Spleen (tissue), 11 donors: ENCODE results near the gene FAT1. TPM values are rescaled to one million over a fixed set of nuclear protein-coding genes. Genes with fewer than 3 reads are reported as not detected.

ENCODE experiments used
- DNase-seq: peaks from one replicate; pipeline ENCODE4 v3.0.0-alpha.2; 2020
- H3K27ac ChIP-seq, 8 donors: fragments of 200-600 bp; sonication (generic) in 7 of 8; 1 replicate in 4 of 8; 2 replicates in 4 of 8; pipeline versions ENCODE4 v1.5.0 to v1.8.0; 2016 to 2021; ENCODE audit warnings: inconsistent platforms in 4 of 8, mild to moderate bottlenecking in 4 of 8, moderate library complexity in 1 of 8
- H3K27me3 ChIP-seq, 7 donors: fragments of 200-600 bp; sonication (generic) in 6 of 7; replicated peaks in 1 of 7; 1 replicate in 4 of 7; 2 replicates in 3 of 7; pipeline versions ENCODE4 v1.5.0 to v1.8.0; 2016 to 2021; ENCODE audit warnings: inconsistent platforms in 3 of 7, mild to moderate bottlenecking in 1 of 7
- H3K36me3 ChIP-seq, 6 donors: fragments of 200-600 bp; sonication (generic) in 5 of 6; 1 replicate in 4 of 6; 2 replicates in 2 of 6; pipeline versions ENCODE4 v1.5.0 to v1.8.0; 2016 to 2021; ENCODE audit warnings: inconsistent platforms in 2 of 6
- H3K4me1 ChIP-seq, 6 donors: fragments of 200-600 bp; sonication (generic) in 5 of 6; 1 replicate in 3 of 6; 2 replicates in 3 of 6; pipeline versions ENCODE4 v1.5.0 to v1.8.0; 2016 to 2021; ENCODE audit warnings: inconsistent platforms in 3 of 6
- H3K4me3 ChIP-seq, 8 donors: fragments of 200-600 bp; sonication (generic) in 7 of 8; 1 replicate in 4 of 8; 2 replicates in 4 of 8; pipeline versions ENCODE4 v1.5.0 to v1.8.0; 2016 to 2021; ENCODE audit warnings: inconsistent platforms in 4 of 8, mild to moderate bottlenecking in 4 of 8, moderate library complexity in 2 of 8
- H3K9me3 ChIP-seq, 8 donors: fragments of 200-600 bp; sonication (generic) in 7 of 8; 1 replicate in 4 of 8; 2 replicates in 4 of 8; pipeline versions ENCODE4 v1.5.0 to v1.8.0; 2016 to 2021; ENCODE audit warnings: inconsistent platforms in 4 of 8
- POLR2A ChIP-seq, 3 donors: fragments of 450-650 bp; IDR thresholded peaks; one replicate each; pipeline ENCODE4 v1.5.1; 2017; ENCODE audit warnings: antibody characterized with exemption in 3 of 3, mild to moderate bottlenecking in 1 of 3
- POLR2AphosphoS5 ChIP-seq, 3 donors: sonication (generic); formaldehyde crosslinking; IDR thresholded peaks; one replicate each; pipeline ENCODE4 v1.5.1; 2017; ENCODE audit warnings: antibody characterized with exemption in 3 of 3
- WGBS, 5 donors: extraction: QIAGEN DNeasy Blood & Tissue Kit in 3 of 5; methylation state at CpG; one replicate each; pipeline versions ENCODE4 v1.1.5 to v1.1.7; 2013 to 2018; 5-methylcytosine and 5-hydroxymethylcytosine counted together
- intact Hi-C: fragments of 100-400 bp; cut with DNase I; formaldehyde crosslinking; loops from one replicate; pipeline ENCODE4 v1.15.0; 2023; ENCODE audit warnings: low total_unique reads
- polyA plus RNA-seq, 3 donors: library from polyadenylated mRNA; stranded (reverse); fragments of 200-250 nt; gene quantifications; one replicate each; pipeline ENCODE4 v1.2.1, GENCODE V29; 2013
- total RNA-seq, 7 donors: library from RNA; depleted of rRNA in 3 of 7; stranded (reverse); fragments of >200 nt in 3 of 7; fragmentation: NEBNext Ultra II Directional in 4 of 7; extraction: Animal tissue kit (Norgen Biotek cat#: 25700) in 4 of 7; gene quantifications; one replicate each; pipeline versions ENCODE4 v1.1.0 to v1.2.1, GENCODE V29; 2016 to 2021
- TF ChIP-seq, protein P1 (sequence below), 11 experiments: fragments of 200-600 bp in 7 of 11; fragments of 450-650 bp in 4 of 11; sonication (generic) in 4 of 11; IDR thresholded peaks in 8 of 11; conservative IDR thresholded peaks in 3 of 11; 1 replicate in 7 of 11; 2 replicates in 4 of 11; pipeline versions ENCODE4 v1.4.0 to v1.8.0; 2016 to 2021; ENCODE audit warnings: antibody characterized with exemption in 11 of 11, inconsistent platforms in 4 of 11, mild to moderate bottlenecking in 1 of 11
- donor health status: healthy with polysubstance abuse.
- donor health status: DM: no; HTN: no; CAD: no; lungs with moderate emphysema.
- donor health status: DM: no; HTN: no; CAD: no.
- donor health status: Bipolar disorder and iron deficiency.
- donor health status: healthy.
- donor health status: DM: no; HTN: no; CAD: no.
- donor health status: DM: yes; HTN: yes; CAD: no.

FAT1 gene
- total and polyA plus RNA-seq, 10 donors: 0.87 to 20.0 (median 4.6) TPM

DNA sequence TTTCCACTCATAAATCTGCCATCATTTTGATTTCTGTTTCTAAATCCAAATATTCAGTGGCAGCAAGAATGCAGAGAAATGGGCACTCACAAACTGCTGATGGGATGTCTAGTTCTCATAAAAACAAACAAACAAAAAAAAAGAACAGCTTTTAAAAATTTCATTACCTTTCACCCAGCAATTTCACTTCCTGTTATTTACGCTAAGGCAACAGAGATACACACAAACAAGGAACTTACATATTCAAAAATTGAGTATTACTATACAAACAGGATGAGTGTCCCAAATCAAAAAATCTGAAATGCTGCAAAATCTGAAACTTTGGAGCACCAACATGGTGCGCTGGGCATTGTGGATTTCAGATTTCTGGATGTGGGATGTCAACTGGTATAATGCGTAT, 36.4 kb downstream of the FAT1 start:
- Histone ChIP-seq H3K9me3 (no peaks in the 10 kb centered on the region), H3K4me1 (no peaks in the 10 kb centered on the region), H3K27ac (no peak overlapping the region), H3K27me3 (no peaks in the 10 kb centered on the region), H3K4me3 (no peak overlapping the region), H3K36me3 (no peaks in the 10 kb centered on the region)
- TF ChIP-seq POLR2A (IDR thresholded peaks at IDR 0.05) (no peak), POLR2AphosphoS5 (IDR thresholded peaks at IDR 0.05) (no peak)
- TF ChIP-seq, protein P1, sequence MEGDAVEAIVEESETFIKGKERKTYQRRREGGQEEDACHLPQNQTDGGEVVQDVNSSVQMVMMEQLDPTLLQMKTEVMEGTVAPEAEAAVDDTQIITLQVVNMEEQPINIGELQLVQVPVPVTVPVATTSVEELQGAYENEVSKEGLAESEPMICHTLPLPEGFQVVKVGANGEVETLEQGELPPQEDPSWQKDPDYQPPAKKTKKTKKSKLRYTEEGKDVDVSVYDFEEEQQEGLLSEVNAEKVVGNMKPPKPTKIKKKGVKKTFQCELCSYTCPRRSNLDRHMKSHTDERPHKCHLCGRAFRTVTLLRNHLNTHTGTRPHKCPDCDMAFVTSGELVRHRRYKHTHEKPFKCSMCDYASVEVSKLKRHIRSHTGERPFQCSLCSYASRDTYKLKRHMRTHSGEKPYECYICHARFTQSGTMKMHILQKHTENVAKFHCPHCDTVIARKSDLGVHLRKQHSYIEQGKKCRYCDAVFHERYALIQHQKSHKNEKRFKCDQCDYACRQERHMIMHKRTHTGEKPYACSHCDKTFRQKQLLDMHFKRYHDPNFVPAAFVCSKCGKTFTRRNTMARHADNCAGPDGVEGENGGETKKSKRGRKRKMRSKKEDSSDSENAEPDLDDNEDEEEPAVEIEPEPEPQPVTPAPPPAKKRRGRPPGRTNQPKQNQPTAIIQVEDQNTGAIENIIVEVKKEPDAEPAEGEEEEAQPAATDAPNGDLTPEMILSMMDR (IDR thresholded peaks at IDR 0.05 in 8 of 11, conservative IDR thresholded peaks at IDR 0.05 in 3 of 11): no peak
- WGBS, 5 donors: 68 to 78% (median 76%) methylated on average over 3 of the region's 3 CpGs
- intact Hi-C loops: no loop called here
- no peak for DNase-seq

DNA sequence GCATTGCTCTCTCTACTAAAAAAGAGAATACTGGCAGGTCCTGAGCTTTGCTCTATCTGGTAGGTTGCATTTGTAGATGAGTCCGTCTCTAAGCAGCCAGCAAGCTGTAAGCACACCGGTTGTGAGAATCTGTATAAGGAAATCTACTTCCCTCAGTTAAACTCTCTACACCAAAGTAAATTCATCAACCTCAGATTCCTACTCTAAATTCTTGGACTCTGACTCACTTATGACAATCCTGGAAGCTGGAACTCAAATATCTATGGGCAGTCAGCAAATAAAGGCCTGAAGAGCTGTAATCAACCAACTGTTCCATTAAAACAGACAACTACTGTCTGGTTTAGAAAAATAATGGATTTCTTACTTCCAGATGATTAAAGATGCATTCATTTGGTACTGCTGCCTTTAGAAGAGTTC, 37.9 kb downstream of the FAT1 start:
- no peaks in the 10 kb centered on the region for H3K27me3 ChIP-seq
- 56 to 87% (median 83%) methylated on average over 2 of the region's 2 CpGs for WGBS, 5 donors

DNA sequence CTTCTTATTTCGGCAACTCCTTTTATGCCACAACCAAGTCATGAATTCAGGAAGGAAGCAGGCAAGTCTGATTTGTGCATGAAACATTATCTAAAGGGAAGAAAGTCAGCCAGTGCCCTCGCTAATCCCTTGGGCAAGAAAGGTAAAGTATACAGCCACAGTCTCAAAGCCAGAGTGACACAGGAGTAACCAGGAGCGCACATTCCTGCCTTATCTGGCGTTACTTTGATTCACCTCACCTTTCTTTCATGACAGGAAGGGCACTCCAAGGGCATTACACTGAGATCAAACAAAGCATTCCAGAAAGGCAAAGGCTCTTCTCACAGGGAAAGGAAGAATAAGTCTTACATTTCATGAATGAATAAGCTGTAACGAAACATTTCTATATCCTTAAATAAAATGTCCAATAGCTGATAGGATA, 38.8 kb downstream of the FAT1 start:
- intact Hi-C loops: no loop called here
- Histone ChIP-seq H3K4me3 (no peak overlapping the region), H3K27me3 (no peaks in the 10 kb centered on the region), H3K27ac (no peak overlapping the region), H3K36me3 (no peaks in the 10 kb centered on the region), H3K4me1 (no peaks in the 10 kb centered on the region), H3K9me3 (no peaks in the 10 kb centered on the region)
- DNase-seq: no peak
- WGBS, 5 donors: 56 to 72% (median 66%) methylated on average over 5 of the region's 5 CpGs
- TF ChIP-seq POLR2AphosphoS5 (IDR thresholded peaks at IDR 0.05) (no peak), POLR2A (IDR thresholded peaks at IDR 0.05) (no peak)
- TF ChIP-seq, protein P1 (IDR thresholded peaks at IDR 0.05 in 8 of 11, conservative IDR thresholded peaks at IDR 0.05 in 3 of 11): no peak

More for the DNA sequence above, 37.9 kb downstream of the FAT1 start:
- H3K9me3 ChIP-seq: no peaks in the 10 kb centered on the region
- H3K36me3 ChIP-seq: no peaks in the 10 kb centered on the region
- DNase-seq: no peak
- H3K4me3 ChIP-seq: no peak overlapping the region
- no peak overlapping the region for H3K27ac ChIP-seq
- no peaks in the 10 kb centered on the region for H3K4me1 ChIP-seq
- intact Hi-C loops: no loop called here
- TF ChIP-seq POLR2A (IDR thresholded peaks at IDR 0.05) (no peak), POLR2AphosphoS5 (IDR thresholded peaks at IDR 0.05) (no peak)
- TF ChIP-seq, protein P1 (IDR thresholded peaks at IDR 0.05 in 8 of 11, conservative IDR thresholded peaks at IDR 0.05 in 3 of 11): no peak

DNA sequence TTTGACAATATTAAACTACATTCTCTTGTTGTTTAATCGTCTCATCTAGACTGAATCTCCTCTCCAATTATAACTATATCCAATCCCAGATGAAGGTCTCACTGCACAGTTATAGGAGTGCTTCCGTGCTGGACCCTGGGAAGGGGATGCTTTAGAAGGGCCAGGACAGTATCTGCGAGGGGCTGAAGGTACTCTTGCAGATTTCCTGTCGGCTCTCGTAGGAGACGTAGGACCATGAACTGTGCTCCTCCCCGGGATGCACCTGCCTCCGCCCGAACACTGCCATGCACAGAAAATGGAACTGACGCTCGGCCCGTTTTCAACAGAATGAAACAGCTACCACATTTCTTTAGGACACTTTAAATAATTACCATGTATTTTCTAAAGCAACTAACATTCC, 39.4 kb downstream of the FAT1 start:
- intact Hi-C loops: no loop called here
- WGBS, 5 donors: 79 to 82% (median 81%) methylated on average over 12 of the region's 12 CpGs

DNA sequence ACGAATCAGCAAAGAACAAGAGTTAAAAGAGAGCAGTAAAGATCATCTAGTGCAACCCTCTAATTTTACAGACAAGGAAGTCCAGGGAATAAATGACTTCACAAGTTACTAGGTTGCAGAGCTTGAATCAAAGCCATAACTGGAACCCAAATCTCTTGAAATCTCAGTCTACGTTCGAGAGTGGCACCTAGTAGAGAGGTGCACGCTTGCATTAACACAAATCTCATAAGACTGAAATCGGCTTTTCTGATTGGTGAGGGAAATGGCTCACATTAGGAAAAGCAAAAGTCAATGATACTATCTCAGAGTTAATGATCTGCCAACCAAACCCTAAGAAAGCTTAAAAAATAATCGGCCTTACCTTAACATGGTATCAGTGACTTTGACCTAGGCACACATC, 43.0 kb downstream of the FAT1 start:
- Histone ChIP-seq H3K27ac (no peak overlapping the region), H3K36me3 (no peaks in the 10 kb centered on the region), H3K4me1 (peaks cover 0 to 3% (median 0%) of the 10 kb centered on the region in 6 donors), H3K9me3 (no peaks in the 10 kb centered on the region), H3K4me3 (no peak overlapping the region), H3K27me3 (no peaks in the 10 kb centered on the region)
- 77 to 94% (median 85%) methylated on average over 6 of the region's 6 CpGs for WGBS, 5 donors
- intact Hi-C loops: no loop called here
- no peak for DNase-seq
- TF ChIP-seq POLR2AphosphoS5 (IDR thresholded peaks at IDR 0.05): no peak
- TF ChIP-seq, protein P1 (IDR thresholded peaks at IDR 0.05 in 8 of 11, conservative IDR thresholded peaks at IDR 0.05 in 3 of 11): no peak
- TF ChIP-seq POLR2A (IDR thresholded peaks at IDR 0.05): no peak

More for the DNA sequence above, 39.4 kb downstream of the FAT1 start:
- H3K4me3 ChIP-seq: no peak overlapping the region
- H3K9me3 ChIP-seq: no peaks in the 10 kb centered on the region
- H3K27me3 ChIP-seq: no peaks in the 10 kb centered on the region
- no peak overlapping the region for H3K27ac ChIP-seq
- H3K4me1 ChIP-seq: no peaks in the 10 kb centered on the region
- no peak for DNase-seq
- no peaks in the 10 kb centered on the region for H3K36me3 ChIP-seq
- no peak for TF ChIP-seq POLR2A (IDR thresholded peaks at IDR 0.05)
